GM08714 (cell line): Measurements from ENCODE around the gene TLCD3B.

Source experiments
- H3K4me3 ChIP-seq: fragments of 200-500 bp; sonication (Bioruptor generic); 2 replicates; pipeline ENCODE4 v1.5.1; 2014; ENCODE audit warnings: mild to moderate bottlenecking, low read length, inconsistent platforms
- ZNF274 ChIP-seq: IDR thresholded peaks from 2 replicates; pipeline ENCODE4 v1.6.1; 2012; ENCODE audit warnings: mild to moderate bottlenecking, low read depth, low read length

Gene TLCD3B

DNA sequence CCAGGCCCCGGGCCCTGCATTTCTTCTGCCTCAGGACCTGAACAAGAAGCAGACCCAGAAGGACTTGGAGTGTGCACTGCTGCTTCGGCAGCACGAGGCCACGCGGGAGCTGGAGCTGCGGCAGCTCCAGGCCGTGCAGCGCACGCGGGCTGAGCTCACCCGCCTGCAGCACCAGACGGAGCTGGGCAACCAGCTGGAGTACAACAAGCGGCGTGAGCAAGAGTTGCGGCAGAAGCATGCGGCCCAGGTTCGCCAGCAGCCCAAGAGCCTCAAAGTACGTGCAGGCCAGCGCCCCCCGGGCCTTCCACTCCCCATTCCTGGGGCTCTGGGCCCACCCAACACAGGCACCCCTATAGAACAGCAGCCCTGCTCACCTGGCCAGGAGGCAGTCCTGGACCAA is 44.8 kb downstream of the TLCD3B start:
- H3K4me3 ChIP-seq, result no peak overlapping the region
- no peak for TF ChIP-seq ZNF274

DNA sequence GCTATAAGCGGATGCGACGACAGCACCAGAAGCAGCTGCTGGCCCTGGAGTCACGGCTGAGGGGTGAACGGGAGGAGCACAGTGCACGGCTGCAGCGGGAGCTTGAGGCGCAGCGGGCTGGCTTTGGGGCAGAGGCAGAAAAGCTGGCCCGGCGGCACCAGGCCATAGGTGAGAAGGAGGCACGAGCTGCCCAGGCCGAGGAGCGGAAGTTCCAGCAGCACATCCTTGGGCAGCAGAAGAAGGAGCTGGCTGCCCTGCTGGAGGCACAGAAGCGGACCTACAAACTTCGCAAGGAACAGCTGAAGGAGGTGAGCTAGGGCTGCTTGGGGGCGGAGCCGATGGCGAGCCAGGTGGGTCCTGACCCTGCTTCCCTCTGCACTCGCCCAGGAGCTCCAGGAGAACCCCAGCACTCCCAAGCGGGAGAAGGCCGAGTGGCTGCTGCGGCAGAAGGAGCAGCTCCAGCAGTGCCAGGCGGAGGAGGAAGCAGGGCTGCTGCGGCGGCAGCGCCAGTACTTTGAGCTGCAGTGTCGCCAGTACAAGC is 45.7 kb downstream of the TLCD3B start:
- no peak for TF ChIP-seq ZNF274
- no peak overlapping the region for H3K4me3 ChIP-seq

DNA sequence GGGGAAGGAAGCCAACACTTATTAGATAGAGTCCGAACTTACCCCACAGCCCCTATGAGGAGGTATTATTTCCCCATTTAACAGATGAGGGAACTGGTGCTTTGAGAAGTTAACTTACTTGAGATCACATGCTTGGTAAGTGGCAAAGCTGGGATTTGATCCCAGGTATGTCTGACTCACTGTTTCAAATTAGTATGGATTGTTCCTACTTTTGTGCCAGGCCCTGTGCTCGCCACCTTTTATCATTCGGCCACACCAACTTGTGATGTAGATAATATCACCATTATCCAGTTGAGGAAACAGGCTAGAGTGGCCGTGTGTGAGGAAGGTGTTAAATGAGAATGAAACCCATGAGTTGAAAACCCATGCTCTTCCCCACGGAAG is 46.3 kb downstream of the TLCD3B start:
- H3K4me3 ChIP-seq, result no peak overlapping the region
- no peak for TF ChIP-seq ZNF274

DNA sequence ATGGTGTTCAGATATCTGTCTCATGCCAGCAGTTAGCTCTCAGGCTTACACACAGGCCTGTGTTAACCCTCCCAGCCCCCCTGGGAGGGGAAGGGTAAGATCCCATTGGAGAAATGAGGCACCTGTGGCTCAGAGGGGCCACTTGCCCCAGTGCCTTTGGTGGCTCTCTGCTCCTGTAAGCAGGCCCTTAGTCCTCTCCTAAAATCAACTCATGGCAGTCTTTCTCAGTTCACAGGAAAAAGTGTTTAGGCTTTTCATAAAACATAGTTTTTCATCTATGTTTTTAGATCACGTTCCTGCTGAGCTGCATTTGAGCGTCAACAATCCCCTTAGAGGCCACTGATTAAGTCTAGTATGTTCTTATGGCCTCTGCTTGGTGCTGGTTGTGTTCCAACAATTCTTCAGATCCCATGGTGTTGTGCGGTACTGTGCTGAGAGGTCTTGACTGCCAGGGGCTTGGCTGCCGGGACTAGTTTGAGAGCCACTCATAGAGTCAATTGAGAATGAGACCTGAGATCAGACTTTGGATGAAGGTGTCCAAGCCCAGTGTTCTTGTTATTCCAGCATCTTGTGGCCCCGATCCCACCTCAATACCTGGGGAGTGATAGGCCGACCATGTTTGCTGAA is 46.8 kb downstream of the TLCD3B start:
- no peak for TF ChIP-seq ZNF274
- no peak overlapping the region for H3K4me3 ChIP-seq

DNA sequence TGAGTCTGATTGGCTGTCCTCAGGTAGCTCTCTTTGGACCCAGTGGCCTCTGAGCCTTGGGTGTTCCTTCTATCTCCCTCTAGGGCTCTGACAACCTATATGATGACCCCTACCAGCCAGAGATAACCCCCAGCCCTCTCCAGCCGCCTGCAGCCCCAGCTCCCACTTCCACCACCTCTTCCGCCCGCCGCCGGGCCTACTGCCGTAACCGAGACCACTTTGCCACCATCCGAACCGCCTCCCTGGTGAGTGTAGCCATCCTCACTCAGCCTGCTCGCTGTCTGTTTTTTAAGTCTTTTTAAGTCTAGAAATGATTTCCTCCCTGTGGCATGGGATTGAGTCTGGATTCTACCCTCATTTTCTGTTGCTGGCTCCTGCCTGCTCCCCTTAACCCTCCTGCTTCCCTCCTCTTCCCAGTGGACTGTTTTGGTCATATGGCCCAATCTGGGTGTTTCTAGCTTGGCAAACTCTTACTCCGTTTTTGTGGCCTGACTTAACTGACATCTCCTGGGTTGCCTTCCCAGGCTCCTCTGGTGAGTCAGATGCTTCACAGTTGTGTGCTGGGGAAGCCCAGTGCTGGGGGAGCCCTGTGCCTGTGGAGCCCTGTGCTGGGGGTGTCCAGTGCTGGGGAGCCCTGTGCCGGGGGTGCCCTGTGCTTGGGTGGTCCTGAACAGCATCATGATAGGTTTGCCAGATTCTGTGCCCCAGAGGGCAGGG is 47.5 kb downstream of the TLCD3B start:
- H3K4me3 ChIP-seq, result no peak overlapping the region
- TF ChIP-seq ZNF274, result no peak

DNA sequence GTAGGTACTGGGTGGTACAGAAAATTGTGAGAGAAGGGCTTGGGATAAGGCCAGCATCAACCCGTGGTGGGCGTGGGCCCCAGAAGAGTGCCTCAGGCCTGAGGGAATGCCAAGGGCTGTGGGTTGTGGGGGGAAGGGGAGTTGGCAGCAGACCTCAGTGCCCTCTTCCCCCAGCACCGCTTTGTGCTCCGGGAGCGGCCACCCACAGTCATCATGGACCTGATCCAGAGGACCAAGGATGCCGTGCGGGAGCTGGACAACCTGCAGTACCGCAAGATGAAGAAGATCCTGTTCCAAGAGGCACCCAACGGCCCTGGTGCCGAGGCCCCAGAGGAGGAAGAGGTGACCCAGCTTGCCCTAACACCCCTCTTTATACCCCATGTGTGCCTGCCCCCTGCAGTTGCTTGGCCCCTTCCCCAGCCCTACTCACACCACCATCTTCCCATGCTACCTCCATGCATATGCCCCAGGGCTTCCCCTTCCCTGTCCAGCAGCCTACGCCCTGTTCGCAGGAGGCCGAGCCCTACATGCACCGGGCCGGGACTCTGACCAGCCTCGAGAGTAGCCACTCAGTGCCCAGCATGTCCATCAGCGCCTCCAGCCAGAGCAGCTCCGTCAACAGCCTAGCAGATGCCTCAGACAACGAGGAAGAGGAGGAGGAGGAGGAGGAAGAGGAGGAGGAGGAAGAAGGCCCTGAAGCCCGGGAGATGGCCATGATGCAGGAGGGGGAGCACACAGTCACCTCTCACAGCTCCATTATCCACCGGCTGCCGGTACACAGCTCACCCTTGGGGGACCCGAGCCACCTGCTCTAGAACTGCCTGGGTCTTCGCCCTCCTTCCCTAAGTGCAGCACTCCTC is 48.3 kb downstream of the TLCD3B start:
- no peak overlapping the region for H3K4me3 ChIP-seq
- no peak for TF ChIP-seq ZNF274

DNA sequence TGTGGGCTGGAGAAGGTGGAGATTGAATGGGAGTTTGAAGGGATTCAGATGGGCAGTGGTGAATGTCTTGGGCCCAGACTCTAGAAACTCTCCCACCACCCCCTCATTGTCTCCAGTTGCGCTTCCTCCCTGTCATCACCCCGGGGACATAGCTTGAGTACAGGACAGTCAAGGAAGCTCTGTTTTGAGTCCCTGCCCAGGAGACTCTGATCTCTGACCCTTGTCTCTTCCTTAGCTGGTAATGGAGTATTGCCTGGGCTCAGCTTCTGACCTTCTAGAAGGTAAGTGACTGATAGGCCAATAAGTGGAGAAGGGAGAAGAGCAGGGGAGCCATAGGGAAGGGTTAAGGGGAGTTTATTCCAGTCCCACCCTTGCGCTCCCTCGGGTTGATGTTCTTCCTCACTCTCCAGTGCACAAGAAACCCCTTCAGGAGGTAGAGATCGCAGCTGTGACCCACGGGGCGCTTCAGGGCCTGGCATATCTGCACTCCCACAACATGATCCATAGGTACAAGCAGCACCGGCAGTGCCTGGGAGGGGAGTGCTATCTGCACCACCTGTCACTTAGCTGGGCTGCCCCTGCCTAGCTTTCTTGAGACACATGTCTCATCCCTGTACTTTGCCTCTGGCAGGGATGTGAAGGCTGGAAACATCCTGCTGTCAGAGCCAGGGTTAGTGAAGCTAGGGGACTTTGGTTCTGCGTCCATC is 52.4 kb downstream of the TLCD3B start:
- H3K4me3 ChIP-seq, result no peak overlapping the region
- no peak for TF ChIP-seq ZNF274

DNA sequence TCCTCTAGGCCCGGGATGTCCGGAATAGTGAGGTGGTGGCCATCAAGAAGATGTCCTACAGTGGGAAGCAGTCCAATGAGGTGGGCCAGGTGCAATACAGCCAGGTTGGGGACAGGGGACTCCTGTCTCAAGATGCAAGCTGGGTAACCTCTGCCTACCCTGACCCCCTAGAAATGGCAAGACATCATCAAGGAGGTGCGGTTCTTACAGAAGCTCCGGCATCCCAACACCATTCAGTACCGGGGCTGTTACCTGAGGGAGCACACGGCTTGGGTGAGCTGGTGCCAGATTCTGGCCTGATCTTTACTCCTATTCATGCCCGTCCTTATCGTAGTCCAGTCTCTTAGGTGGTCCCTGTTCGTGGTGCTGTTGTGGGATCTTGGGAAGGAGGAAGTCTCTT is 53.0 kb downstream of the TLCD3B start:
- TF ChIP-seq ZNF274, result no peak
- H3K4me3 ChIP-seq, result no peak overlapping the region

DNA sequence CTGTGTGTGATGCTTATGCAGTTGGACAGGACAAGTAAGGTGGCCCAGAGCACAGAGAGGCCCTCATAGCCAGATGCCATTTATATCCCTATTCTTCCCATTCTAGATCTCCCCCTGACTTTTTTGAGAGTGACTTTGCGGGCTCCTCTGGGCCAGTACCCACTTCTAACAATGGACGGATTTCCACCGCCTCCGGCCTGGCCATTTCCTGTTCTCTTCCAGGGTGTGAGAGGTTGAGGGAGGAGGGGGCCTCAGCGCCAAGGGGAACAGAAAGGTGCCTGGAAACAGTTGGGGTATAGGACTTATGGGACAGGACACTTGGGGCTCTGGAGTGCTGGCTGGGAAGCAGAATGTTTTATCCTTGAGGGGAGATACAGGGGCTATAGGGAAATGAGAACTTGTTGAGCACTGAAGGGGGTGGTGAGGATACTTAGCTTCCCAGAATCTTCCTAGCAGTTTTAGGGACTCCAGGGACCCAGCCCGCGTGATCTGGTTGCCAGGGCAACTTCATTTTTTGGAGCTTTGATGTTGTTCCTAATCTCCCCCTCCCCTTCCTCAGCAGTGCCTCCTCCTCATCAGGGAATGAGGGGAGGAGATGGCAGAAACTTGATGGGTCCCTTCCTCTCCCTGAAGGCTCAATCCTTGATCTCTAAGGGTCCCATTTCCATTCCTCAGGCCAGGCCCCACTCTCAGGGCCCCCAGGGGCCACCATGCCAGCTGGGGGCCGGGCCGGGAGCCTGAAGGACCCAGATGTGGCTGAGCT is 53.8 kb downstream of the TLCD3B start:
- H3K4me3 ChIP-seq, result no peak overlapping the region
- no peak for TF ChIP-seq ZNF274

DNA sequence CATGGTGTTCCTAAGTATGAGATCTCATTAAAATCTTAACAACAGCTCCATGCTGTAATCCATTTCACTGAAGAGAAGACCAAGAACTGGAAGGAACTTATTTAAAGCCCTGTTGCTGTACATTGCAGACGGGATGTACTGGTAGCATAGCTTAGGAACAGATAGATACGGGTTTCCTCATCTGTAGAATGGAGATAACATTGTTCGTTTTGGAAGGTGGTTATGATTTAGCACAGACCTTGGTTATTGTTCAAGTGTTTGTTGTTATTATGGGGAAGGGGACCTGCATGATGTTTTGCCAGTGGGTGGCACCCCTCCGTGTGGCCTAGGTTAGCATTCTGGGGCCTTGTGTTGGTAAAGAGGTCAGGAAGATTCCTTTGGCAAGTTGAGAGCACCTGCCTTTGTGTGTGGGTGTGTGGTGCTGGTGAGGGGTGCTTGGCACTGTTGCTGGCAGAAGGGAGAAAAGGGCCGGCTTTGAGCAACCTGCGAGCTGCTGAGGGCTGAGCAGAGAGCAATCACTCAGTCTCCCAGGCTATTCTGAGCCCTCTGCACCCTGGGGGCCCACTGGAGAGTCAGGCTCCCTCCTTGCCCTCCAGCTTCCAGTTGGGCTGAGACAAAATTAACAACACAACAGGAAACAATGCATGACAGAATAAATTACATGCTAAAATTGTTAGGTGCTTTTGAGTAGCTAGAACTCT is 55.1 kb downstream of the TLCD3B start:
- peak overlapping the region; percentile 90 for H3K4me3 ChIP-seq
- no peak for TF ChIP-seq ZNF274

DNA sequence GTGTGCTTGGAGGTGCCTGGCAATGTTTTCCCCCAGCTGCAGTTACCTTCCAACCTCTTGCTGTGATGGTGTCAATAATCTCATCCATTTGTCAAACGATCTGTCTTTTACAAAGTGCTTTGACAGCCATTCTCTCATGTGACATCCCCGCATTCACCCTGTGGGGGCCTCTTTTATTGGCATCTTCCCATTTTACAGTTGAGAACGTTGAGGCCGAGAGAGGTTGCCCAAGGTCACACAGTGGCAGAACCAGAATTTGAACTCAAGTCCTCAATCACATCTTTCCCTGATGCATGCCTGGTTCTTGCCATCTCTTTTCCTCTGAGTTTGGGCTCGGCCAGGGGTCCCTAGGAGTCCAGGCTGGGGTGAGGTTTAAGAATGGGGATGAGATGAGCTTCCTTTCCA is 55.9 kb downstream of the TLCD3B start:
- H3K4me3 ChIP-seq, result peak overlapping the region; percentile 90
- no peak for TF ChIP-seq ZNF274
